K562 (cell line): ENCODE results near the gene KLF1. TPM values are rescaled to one million over a fixed set of nuclear protein-coding genes. Genes with fewer than 3 reads are reported as not detected.
"Not testable (repeated sequence)": the region's sequence is repeated elsewhere in the genome, so short reads cannot be mapped to it uniquely, and the experiment has no call there.

Experiments used
- ATAC-seq: fragments of 200-7000 bp; cut with Tn5 transposase; 3 replicates; pipeline ENCODE4 v1.9.1; 2020; ENCODE audit warnings: moderate library complexity
- BruUV-seq: library from RNA; stranded (reverse); fragments of 400-500 nt; replicated peaks from 2 replicates; lab custom pipeline; 2021; lab: Mats Ljungman, UMichigan
- CTCF ChIA-PET: fragments of 300-600 bp; formaldehyde crosslinking; extraction: SDS; loops from one replicate; lab custom pipeline; 2021; ENCODE audit warnings: low intra/inter-chr PET ratio; lab: Yijun Ruan, JAX
- POLR2A ChIA-PET: fragments of 300-600, 350-650 bp; sonication (Branson Sonifier 250); formaldehyde crosslinking; extraction: SDS; loops from one replicate; lab custom pipeline; 2021; ENCODE audit warnings: antibody characterized with exemption, inconsistent platforms; lab: Yijun Ruan, JAX
- DNase-seq, 4 experiments: peaks; one replicate each; pipeline versions ENCODE4 v3.0.0 to v3.0.0-alpha.2; 2011 to 2018; ENCODE audit warnings: low spot score in 3 of 4, mixed read lengths in 3 of 4; ENCODE audit errors: extremely low read depth in 1 of 4
- FAIRE-seq: peaks from 2 replicates; lab custom pipeline; 2011; peaks lifted over from hg19 to GRCh38; lab: Jason Lieb, UNC
- H2AFZ ChIP-seq: 2 replicates; pipeline ENCODE4 v1.6.0; 2011; ENCODE audit warnings: low read depth, low read length, control low read depth, inconsistent platforms
- H3K27ac ChIP-seq: fragments of 200-600 bp; 3 replicates; pipeline ENCODE4 v1.8.0; 2011; ENCODE audit warnings: low read depth, mild to moderate bottlenecking, control low read depth, inconsistent platforms, low read length, moderate library complexity, mixed read lengths; ENCODE audit errors: extremely low read depth
- H3K27me3 ChIP-seq, 2 experiments: fragments of 300-600 bp in 1 of 2; 2 replicates in 1 of 2; 3 replicates in 1 of 2; pipeline versions ENCODE4 v1.6.0 to v1.8.0; 2011; ENCODE audit warnings: inconsistent platforms in 2 of 2, low read length in 2 of 2, mild to moderate bottlenecking in 1 of 2, mixed read lengths in 1 of 2, moderate library complexity in 1 of 2; ENCODE audit not compliant: control insufficient read depth in 2 of 2, insufficient read depth in 2 of 2
- H3K36me3 ChIP-seq: fragments of 300-600 bp; 3 replicates; pipeline ENCODE4 v1.8.0; 2011; ENCODE audit warnings: mild to moderate bottlenecking, low read length, inconsistent platforms; ENCODE audit not compliant: control insufficient read depth, insufficient read depth
- H3K4me1 ChIP-seq, 2 experiments: fragments of 200-600 bp in 1 of 2; replicated peaks in 1 of 2; 2 replicates in 1 of 2; 3 replicates in 1 of 2; pipeline versions ENCODE4 v1.5.1 to v1.8.0; 2011; ENCODE audit warnings: inconsistent platforms in 2 of 2, low read length in 2 of 2, mild to moderate bottlenecking in 1 of 2, mixed read lengths in 1 of 2, moderate library complexity in 1 of 2; ENCODE audit not compliant: control insufficient read depth in 2 of 2, insufficient read depth in 2 of 2
- H3K4me2 ChIP-seq: 2 replicates; pipeline ENCODE4 v1.6.1; 2011; ENCODE audit warnings: low read length, control low read depth, inconsistent platforms, mixed read lengths; ENCODE audit not compliant: insufficient read depth
- H3K4me3 ChIP-seq: fragments of 200-600 bp; sonication (generic), shearing (Covaris generic); 2 replicates; pipeline ENCODE4 v1.5.1; 2016; ENCODE audit warnings: control low read depth, inconsistent platforms
- H3K79me2 ChIP-seq: fragments of 200-600 bp; 3 replicates; pipeline ENCODE4 v1.8.0; 2011; ENCODE audit warnings: low read length, inconsistent platforms; ENCODE audit not compliant: control insufficient read depth, insufficient read depth
- H3K9ac ChIP-seq, 2 experiments: 2 replicates each; pipeline versions ENCODE4 v1.6.0 to v1.6.1; 2011; ENCODE audit warnings: low read depth in 2 of 2, low read length in 2 of 2, control low read depth in 1 of 2, inconsistent platforms in 1 of 2, mild to moderate bottlenecking in 1 of 2, mixed read lengths in 1 of 2; ENCODE audit not compliant: insufficient read depth in 1 of 2
- H3K9me1 ChIP-seq: one replicate; pipeline ENCODE4 v1.6.0; 2011; ENCODE audit warnings: inconsistent platforms, mild to moderate bottlenecking, low read length, moderate library complexity; ENCODE audit not compliant: control insufficient read depth, insufficient read depth
- H3K9me3 ChIP-seq: replicated peaks from 2 replicates; pipeline ENCODE4 v1.5.1; 2011; ENCODE audit warnings: low read depth, low read length, inconsistent platforms; ENCODE audit not compliant: control insufficient read depth, insufficient read depth
- H4K20me1 ChIP-seq: replicated peaks from 2 replicates; pipeline ENCODE4 v1.6.1; 2011; ENCODE audit warnings: low read length, inconsistent platforms, mixed read lengths; ENCODE audit not compliant: control insufficient read depth, insufficient read depth
- SREBF1 ChIP-seq: fragments of 150-350 bp; IDR thresholded peaks from 2 replicates; pipeline ENCODE4 v1.6.1; 2014; ENCODE audit warnings: antibody characterized with exemption, low read depth, low read length, borderline replicate concordance
- WGBS: fragments of 100-300 bp; shearing (Covaris generic); methylation state at CpG from one replicate; pipeline ENCODE4 v1.1.6; 2016; ENCODE audit warnings: low coverage, mixed read lengths; ENCODE audit not compliant: insufficient coverage; ENCODE audit errors: missing lambda C conversion rate; 5-methylcytosine and 5-hydroxymethylcytosine counted together
- in situ Hi-C: fragments of 300-500 bp; cut with MboI; formaldehyde crosslinking; loops from 4 replicates; pipeline ENCODE4 v1.15.0; 2018; ENCODE audit warnings: inconsistent platforms, mixed read lengths
- intact Hi-C: fragments of 100-400 bp; cut with micrococcal nuclease; formaldehyde crosslinking; loops from 2 replicates; pipeline ENCODE4 v1.14.2; 2022
- polyA plus RNA-seq, 8 experiments: library from polyadenylated mRNA; depleted of rRNA in 4 of 8; stranded (reverse) in 5 of 8; unstranded in 3 of 8; fragments of >200 nt; fragmentation: Nextera tagmentation in 2 of 8; fragmentation: Illumina TruSeq in 1 of 8; extraction: Ambion mirVana in 2 of 8; extraction: Trizol in 1 of 8; gene quantifications; 2 replicates each; pipeline versions ENCODE4 v1.2.1 to v1.2.3, GENCODE V29; 2011 to 2014; ENCODE audit warnings: inconsistent platforms in 1 of 8, missing spikeins in 1 of 8
- total RNA-seq, 7 experiments: library from RNA; depleted of rRNA in 6 of 7; stranded (reverse); fragments of >200 nt in 6 of 7; fragmentation: Illumina TruSeq in 2 of 7; extraction: Trizol in 2 of 7; gene quantifications; 2 replicates each; pipeline versions ENCODE4 v1.2.1 to v1.2.3, GENCODE V29; 2011 to 2021; ENCODE audit warnings: low replicate concordance in 1 of 7
- TF ChIP-seq, protein P1 (sequence below), 2 experiments: fragments of 450-650 bp; IDR thresholded peaks; 2 replicates each; pipeline ENCODE4 v1.6.1; 2016; ENCODE audit warnings: mild to moderate bottlenecking in 2 of 2, borderline replicate concordance in 1 of 2, low read depth in 1 of 2, moderate library complexity in 1 of 2
- TF ChIP-seq, protein P2 (sequence below): fragments of 250-450 bp; sonication (Bioruptor Pico); IDR thresholded peaks from 2 replicates; pipeline ENCODE4 v1.8.0; 2022; ENCODE audit warnings: inconsistent platforms

The KLF1 gene
- total and polyA plus RNA-seq, 9 of the 15 experiments (the other 6 are each of a cell fraction or from before 2014, with no cell fraction given), result 8.4 to 163 (median 47.3) TPM

DNA sequence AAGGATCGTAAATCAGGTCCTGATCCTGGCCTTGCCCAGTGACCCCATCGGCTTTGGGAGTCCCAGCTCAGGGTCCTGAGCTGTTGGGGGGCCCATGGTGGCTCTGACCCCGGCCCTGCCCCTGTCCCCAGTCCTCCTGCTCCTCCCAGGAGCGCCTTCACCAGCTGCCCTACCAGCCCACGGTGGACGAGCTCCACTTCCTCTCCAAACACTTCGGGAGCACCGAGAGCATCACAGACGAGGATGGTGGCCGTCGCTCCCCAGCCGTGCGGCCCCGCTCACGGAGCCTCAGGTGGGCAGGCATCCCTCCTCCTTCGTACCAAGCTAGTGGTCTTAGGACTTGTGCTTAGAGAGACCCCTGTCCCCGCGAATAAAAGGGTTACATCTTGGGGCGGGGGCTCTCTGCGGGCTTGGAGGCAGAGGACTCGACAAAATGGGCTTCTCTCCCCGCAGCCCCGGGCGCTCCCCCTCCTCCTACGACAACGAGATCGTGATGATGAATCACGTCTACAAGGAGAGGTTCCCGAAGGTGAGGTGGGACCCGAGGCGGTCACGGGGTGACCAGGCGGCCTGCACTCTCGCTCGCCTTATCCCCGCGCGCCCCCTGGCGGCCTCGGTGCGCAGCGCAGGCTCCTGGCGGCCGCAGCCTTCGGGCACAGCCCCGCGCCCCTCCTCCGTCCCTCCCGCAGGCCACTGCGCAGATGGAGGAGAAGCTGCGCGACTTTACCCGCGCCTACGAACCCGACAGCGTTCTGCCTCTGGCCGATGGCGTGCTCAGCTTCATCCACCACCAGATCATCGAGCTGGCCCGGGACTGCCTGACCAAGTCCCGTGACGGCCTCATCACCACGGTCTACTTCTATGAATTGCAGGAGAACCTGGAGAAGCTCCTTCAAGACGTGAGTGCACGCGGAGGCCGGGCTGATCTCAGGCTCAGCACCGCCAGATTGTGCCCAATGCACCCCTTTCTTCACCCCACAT, 39.6 kb downstream of the KLF1 start (continued):
- TF ChIP-seq, protein P1, sequence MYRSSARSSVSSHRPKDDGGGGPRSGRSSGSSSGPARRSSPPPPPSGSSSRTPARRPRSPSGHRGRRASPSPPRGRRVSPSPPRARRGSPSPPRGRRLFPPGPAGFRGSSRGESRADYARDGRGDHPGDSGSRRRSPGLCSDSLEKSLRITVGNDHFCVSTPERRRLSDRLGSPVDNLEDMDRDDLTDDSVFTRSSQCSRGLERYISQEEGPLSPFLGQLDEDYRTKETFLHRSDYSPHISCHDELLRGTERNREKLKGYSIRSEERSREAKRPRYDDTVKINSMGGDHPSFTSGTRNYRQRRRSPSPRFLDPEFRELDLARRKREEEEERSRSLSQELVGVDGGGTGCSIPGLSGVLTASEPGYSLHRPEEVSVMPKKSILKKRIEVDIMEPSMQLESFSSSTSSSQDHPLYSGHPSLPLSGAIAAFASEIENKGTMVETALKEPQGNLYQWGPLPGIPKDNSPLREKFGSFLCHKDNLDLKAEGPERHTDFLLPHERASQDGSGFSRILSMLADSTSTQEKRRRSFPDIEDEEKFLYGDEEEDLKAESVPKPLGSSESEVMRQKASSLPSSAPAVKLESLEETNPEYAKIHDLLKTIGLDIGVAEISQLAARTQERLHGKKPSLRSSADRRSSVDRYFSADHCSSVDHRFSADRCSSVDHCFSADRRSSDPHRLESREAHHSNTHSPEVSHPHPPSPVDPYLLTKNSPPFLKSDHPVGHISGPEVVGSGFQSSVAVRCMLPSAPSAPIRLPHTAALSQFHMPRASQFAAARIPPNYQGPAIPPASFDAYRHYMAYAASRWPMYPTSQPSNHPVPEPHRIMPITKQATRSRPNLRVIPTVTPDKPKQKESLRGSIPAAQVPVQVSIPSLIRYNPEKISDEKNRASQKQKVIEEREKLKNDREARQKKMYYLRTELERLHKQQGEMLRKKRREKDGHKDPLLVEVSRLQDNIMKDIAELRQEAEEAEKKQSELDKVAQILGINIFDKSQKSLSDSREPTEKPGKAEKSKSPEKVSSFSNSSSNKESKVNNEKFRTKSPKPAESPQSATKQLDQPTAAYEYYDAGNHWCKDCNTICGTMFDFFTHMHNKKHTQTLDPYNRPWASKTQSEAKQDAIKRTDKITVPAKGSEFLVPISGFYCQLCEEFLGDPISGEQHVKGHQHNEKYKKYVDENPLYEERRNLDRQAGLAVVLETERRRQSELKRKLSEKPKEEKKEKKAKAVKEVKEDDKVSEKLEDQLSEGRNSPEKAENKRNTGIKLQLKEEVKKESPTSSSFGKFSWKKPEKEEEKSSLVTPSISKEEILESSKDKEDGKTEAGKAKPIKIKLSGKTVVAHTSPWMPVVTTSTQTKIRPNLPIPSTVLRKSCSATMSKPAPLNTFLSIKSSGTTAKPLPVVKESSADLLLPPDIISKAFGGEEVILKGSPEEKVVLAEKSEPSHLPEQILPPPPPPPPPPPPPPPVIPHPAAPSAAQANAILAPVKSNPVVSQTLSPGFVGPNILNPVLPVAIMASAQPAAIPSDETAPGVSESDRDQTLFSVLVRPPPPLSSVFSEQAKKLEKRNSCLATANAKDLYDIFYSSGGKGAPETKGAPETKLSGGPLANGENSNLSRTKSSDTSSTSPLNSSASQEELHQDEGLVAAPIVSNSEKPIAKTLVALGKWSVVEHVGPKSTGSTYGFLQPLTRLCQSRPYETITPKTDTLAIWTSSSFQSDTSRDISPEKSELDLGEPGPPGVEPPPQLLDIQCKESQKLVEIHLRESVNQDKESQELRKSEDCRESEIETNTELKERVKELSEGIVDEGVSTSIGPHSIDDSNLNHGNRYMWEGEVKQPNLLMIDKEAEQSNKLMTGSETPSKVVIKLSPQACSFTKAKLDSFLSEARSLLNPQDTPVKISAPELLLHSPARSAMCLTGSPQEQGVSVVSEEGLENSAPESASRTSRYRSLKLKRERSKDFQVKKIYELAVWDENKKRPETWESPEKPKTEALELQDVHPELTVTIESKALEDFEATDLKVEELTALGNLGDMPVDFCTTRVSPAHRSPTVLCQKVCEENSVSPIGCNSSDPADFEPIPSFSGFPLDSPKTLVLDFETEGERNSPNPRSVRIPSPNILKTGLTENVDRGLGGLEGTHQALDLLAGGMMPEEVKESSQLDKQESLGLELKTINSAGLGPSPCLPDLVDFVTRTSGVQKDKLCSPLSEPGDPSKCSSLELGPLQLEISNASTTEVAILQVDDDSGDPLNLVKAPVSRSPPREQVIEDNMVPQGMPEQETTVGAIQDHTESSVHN (IDR thresholded peaks at IDR 0.05; ENCODE audit: borderline replicate concordance in 1 of 2, low read depth in 1 of 2), result no peak
- TF ChIP-seq, protein P2, sequence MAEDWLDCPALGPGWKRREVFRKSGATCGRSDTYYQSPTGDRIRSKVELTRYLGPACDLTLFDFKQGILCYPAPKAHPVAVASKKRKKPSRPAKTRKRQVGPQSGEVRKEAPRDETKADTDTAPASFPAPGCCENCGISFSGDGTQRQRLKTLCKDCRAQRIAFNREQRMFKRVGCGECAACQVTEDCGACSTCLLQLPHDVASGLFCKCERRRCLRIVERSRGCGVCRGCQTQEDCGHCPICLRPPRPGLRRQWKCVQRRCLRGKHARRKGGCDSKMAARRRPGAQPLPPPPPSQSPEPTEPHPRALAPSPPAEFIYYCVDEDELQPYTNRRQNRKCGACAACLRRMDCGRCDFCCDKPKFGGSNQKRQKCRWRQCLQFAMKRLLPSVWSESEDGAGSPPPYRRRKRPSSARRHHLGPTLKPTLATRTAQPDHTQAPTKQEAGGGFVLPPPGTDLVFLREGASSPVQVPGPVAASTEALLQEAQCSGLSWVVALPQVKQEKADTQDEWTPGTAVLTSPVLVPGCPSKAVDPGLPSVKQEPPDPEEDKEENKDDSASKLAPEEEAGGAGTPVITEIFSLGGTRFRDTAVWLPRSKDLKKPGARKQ (CRISPR knock-in tag), result no peak
- TF ChIP-seq SREBF1, result 0 out of 2 replicates have a peak, but pooled peaks have one; percentile 45

DNA sequence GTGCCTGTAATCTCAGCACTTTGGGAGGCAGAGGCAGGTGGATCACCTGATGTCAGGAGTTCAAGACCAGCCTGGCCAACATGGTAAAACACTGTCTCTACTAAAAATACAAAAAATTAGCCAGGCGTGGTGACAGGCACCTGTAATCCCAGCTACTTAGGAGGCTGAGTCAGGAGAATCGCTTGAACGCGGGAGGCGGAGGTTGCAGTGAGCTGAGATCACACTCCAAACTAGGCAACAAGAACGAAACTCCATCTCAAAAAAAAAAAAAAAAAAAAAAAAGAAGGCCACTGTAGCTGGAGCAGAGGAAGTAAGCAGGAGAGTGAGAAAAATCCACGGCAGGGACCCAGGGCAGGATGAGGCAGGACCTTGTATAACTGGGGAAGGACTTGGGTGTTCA, 40.4 kb downstream of the KLF1 start:
- H3K9me3 ChIP-seq, H3K27ac ChIP-seq, BruUV-seq, H4K20me1 ChIP-seq, H3K9me1 ChIP-seq, FAIRE-seq, H3K4me2 ChIP-seq, DNase-seq, H3K9ac ChIP-seq, H3K79me2 ChIP-seq, H3K27me3 ChIP-seq, H3K4me3 ChIP-seq, H2AFZ ChIP-seq, ATAC-seq: not testable (repeated sequence)
- in situ Hi-C loops (loop anchor here (5.0 kb wide), 1 partner anchor 79 kb away; no protein-coding TSS in a partner anchor), intact Hi-C loops (loop anchor here (2.0 kb wide), 1 partner anchor 130 kb away; no protein-coding TSS in a partner anchor)
- Histone ChIP-seq H3K36me3 (peaks cover 25% of the 10 kb centered on the region; the same call in 2 of the 3 replicates), H3K4me1 (peaks cover 11 to 20% of the 10 kb centered on the region in 2 experiments)
- ChIA-PET POLR2A (interaction anchor here (0.5 to 0.7 kb wide), 3 partner anchors 34 to 147 kb away, joined by 3 to 4 read pairs (median 3); no protein-coding TSS in a partner anchor), CTCF (interaction anchor here (0.8 to 1.4 kb wide), 2 partner anchors 71 to 171 kb away, joined by 3 to 6 read pairs; partner anchors contain the start of gene HOOK2)
- 81% methylated on average over 6 of the region's 7 CpGs for WGBS
